Right ventricle myocardium inferior (tissue), 1 donor: ENCODE results near the gene PLSCR2. TPM values are rescaled to one million over a fixed set of nuclear protein-coding genes. Genes with fewer than 3 reads are reported as not detected.

Experiments used
- total RNA-seq: library from RNA; stranded (reverse); fragmentation: NEBNext Ultra II Directional; extraction: Animal tissue kit (Norgen Biotek cat#: 25700); gene quantifications from one replicate; pipeline ENCODE4 v1.2.1, GENCODE V29; 2021
- donor health status: DM: no; HTN: yes; CAD: no; lungs with severe emphysema.

PLSCR2 gene
- total RNA-seq, 1 donor from 2014 or later, result not detected

Other genes starting within 250 kb of the PLSCR2 start
- 20.3 TPM for gene PLSCR4, start 218.5 kb downstream of the PLSCR2 start, total RNA-seq
- 29.9 TPM for gene PLSCR1, start 75.0 kb upstream of the PLSCR2 start, total RNA-seq
- not detected for gene PLSCR5, start 135.8 kb upstream of the PLSCR2 start, total RNA-seq